Measurements from ENCODE around the gene WNT9A.

The WNT9A gene

DNA sequence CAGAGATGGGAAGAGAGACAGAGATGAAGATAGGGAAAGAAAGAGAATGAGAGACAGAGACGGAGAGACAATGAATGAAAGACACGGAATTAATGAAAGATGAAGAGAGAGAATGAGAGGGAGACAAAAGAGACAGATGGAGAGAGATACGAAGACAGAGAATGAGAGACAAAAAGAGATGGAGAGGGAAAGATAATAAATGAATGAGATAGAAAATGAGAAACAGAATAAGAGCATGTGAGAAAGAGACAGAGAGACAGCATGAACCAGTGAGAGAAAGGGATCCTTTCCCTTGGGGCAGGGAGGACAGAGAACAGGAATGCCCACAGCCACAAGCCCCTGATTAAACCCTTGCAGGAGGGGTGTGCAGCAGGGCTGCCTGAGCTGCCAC, 5.3 kb upstream of the WNT9A start:
- no peak for DNase-seq

DNA sequence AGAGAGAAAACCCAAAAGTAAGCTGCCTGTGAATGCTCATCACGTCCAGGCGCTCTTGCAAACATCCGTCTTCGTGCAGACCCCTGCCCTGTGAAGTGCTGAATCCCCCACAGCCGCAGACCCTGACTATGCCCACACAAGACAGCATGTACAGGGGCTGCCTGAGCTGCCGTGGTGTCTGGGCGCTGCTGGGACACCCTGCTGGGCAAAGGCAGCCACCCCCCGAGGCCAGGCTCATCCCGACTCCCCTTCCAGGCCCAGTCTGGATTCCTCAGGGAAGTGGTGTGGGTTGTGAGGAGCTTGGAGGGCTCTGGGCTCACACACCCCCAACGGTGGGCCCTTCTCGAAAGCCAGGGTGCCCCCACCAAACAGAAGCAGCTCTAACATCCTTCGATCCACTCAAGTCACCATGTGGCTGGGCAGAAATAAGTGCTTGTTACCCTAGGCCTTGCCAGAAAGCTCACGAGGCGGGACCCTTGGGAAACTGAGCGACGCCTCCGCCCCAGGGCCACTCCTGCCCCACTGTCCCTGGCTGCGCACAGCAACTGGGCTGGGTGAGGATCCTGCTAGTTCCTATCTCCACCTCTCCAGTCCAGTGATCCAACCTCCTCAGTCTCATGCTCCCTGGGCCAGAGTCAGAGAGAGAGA, 4.8 kb upstream of the WNT9A start:
- no peak for DNase-seq

DNA sequence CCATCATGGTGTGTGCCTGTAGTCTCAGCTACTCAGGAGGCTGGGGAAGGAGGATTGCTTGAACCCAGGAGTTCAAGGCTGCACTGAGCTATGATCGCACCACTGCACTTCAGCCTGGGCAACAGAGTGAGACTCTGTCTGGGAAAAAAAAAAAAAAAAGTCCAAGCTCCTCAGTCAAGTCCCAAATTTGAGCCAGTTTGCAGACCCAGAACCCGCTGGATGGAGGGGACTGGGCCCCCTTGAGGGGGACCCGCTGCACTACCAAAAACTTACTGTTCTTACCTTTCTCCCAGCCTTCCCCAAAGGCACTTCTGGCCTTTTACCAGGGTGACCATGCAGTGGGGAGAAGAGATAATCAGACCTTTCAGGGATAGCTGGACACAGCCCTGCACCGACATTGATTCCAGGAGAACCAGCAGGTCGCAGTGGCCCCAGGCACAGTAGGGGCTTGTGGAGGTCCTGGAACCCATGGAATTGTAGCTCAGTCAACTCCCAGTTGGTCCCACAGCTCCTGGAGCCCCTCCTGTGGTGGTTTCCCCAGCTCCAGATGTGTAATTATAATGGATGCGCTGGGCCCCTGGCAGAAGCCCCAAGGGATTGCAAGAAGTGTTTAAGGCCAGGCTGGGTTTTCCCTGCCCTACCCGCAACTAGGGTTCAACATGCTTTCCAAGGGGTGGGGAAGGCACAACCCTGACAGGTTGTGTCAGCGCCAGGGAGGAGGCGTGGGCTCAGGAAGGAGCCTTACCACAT, 4.1 kb upstream of the WNT9A start:
- no peak for DNase-seq

DNA sequence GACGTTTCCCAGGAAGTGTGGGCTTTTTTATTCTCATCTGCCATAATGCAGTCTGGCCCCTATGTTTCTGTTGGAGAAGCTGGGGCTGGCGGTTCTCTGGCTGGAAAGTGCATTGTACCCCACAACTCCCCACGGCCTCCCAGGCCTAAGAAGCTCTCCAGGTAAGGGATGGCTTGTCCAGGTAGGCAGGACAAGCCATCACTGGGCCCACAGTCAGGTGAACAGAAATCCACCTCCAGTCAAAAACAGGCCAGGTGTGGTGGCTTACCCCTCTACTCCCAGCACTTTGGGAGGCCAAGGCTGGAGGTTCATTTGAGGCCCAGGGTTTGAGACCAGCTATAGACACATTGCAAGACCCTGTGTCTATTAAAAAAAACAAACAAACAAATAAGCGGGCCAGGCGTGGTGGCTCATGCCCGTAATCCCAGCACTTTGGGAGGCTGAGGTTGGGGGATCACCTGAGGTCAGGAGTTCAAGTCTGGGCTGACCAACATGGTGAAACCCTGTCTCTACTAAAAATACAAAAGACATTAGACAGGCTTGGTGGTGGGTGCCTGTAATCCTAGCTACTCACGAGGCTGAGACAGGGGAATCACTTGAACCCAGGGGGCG, 3.1 kb upstream of the WNT9A start:
- DNase-seq: no peak

DNA sequence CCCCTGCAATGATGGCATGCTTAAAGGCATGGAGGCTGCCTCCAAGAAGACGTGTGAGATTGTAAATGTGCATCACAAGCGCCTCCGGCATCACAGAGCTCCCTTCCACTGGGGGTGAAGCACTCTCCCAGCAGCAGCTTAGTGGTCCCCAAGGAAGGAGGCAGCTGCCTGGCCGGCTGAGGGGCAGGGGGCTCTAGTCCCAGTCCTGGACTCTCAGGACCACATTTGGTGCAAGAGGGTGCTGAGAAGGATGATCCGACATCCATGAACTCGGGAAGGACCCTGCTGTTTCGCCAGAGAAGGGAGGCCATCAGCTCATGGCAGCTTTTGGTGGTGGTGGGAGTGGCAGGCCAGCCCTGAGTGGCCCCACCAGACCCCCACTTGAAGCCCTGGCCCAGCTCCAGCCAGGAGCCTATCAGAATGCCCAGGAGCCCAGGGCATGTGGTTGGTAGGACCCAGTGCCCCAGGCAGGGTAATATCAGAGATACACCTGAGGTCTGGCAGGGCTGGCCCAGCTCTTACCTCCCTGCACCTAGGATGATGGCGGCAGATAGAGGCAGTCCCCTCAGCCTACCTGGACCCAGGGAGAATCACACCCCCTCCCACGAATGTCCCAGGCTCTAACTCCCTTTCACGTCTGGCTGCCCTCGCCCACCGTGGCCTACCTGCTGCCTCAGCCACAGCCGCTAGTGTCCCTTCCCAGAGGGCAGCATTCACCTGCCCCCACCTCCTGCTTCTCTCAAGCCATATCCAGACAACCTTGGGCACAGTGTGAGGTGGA, 2.4 kb upstream of the WNT9A start:
- DNase-seq: no peak

DNA sequence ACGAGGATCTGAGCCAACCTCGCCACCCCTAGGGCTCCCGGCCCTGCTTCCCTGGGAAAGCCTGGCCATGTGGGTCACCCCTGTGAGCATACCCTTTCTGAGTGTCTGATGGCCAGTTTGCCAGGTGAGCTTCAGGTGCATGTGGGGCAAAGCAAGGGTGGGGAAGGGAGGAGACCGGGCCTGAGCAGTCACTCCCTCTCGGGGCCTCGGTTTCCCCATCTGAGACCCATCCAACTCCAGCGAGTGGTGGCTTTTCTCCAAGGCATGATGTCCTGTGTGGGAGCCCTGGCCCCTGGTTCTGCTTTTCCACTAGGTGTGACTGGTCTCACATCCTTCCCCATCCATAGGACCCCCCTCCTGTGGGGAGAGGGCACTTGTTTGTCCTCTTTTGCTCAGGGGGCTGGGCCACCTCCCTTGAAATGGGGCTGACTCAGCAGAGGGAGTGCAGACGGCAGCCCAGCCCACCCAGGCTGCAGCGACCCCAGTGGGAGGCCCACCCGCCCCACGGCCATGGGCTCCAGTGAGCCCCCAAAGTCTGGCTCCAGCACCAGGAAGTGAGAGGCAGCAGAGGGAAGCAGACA, 1.7 kb upstream of the WNT9A start:
- no peak for DNase-seq

DNA sequence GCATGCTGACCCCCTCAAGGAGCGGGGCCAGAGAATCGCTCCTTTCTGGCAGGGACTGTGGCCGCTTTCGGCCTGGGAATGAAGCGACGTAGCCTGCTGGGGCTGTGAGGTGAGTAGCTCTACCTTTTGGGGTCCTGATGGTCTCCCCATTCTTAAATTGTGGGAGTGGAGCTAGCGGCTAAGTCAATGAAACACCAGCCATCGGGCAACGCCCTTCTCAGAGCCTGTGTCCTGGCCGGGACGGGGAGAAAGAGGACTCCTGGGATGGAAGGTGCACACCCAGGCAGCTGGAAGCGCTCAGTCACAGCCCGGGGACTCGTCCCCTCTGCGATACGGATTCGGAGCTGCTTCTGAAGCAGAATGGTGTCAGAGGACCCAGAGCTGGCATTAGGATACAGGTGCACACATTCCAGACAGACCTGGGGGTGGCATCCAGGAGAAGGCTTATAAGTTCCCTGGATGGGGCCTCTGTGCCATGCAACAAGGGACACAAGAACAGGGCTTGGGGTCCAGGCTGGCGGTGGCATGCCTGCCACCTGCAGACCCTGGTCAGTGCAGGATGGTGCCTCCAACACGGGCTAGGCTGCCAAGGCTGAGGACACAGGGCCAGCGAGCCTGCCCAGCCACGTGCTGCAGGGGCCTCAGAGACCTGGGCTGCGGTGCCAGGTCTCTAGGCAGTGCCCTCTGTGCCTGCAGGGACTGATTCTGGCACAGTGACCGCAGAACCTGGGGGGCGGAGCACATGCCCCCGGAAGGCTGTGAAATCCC, 945 bp upstream of the WNT9A start:
- no peak for DNase-seq

DNA sequence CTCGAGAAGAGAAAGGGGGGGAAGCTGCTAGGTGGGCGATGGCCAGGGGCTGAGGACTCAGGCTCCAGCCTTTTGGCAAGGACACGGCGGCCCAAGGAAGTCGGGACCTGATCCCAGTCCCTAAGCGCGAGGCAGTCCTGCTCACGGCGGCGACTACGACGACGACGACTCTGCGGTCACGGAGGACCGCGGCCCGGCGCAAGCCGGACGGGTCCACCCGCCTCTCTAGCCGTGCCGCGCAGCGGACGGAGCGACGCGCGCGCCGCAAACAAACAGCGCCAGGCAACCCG, 401 bp downstream of the WNT9A start:
- DNase-seq: no peak

DNA sequence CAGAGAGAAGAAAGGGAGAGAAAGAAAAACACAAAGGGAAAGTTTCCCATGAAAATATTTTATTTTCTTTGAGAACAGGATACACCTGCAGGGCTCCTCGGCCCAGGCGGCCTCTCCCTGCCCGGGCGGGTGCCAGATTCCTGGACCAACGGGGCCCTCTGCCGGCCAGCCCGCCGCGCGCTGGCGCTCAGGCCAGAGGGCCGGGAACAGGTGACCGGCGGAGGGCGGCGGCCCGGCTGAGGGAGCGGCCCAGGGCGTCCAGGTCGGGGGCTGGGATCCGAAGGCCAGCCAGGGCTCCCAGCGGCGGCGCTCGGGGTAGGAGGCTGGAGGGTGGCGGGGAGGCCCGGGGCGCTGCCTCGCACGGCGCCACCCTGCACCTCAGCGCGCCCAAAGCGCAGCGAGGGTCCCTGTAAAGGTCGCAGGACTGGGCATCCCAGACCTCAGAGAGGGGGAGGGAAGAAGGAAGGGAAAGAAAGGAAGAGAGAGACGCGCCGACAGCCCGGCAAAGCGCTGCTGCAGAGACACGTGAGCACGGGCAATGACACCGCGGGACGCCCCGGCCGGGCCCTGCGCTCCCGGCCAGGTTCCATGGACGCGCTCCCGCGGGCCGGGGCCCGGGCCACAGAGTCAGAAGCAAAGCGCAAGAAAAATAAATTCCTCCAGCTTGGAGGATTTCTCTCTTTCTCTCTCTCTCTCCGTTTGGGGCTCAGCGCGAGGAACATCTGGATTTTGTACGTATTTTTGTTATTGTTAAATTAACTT, 927 bp downstream of the WNT9A start:
- DNase-seq: peak; percentile 41 to 68

DNA sequence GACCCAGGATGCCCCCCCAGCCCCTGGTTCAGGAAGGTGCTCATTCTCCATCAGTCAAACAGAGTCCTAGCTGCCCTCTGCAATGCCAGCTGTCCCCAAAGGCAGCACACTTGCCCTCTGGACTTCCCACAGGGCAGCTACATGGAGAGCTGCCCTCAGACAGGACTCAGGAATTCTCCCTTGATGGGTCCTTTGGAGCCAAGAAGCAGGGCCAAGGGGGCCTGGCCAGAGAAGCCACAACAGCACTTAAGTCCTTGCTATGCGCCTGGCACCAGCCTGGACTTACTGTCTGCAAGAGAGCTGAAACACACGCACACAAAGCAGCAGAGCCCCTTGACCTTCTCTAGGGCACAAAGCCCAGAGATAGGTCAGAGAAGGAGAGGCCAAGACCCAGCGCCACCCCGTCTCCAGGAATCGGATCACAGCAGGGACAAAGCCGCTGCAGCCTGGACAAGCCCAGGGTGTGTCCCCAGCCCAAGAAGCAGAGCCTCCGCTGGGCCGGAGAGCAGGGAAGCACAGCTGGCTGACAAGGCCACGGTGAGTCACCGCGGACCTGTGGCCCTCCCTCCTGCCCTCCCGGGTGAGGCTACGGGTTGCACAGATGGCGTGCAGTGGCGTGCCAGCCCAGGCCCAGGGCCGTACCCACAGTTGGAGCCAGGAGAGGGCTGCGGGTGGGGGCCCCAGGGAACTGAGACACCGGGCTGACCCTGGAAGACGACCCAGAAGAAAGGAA, 1.7 kb downstream of the WNT9A start:
- no peak for DNase-seq

DNA sequence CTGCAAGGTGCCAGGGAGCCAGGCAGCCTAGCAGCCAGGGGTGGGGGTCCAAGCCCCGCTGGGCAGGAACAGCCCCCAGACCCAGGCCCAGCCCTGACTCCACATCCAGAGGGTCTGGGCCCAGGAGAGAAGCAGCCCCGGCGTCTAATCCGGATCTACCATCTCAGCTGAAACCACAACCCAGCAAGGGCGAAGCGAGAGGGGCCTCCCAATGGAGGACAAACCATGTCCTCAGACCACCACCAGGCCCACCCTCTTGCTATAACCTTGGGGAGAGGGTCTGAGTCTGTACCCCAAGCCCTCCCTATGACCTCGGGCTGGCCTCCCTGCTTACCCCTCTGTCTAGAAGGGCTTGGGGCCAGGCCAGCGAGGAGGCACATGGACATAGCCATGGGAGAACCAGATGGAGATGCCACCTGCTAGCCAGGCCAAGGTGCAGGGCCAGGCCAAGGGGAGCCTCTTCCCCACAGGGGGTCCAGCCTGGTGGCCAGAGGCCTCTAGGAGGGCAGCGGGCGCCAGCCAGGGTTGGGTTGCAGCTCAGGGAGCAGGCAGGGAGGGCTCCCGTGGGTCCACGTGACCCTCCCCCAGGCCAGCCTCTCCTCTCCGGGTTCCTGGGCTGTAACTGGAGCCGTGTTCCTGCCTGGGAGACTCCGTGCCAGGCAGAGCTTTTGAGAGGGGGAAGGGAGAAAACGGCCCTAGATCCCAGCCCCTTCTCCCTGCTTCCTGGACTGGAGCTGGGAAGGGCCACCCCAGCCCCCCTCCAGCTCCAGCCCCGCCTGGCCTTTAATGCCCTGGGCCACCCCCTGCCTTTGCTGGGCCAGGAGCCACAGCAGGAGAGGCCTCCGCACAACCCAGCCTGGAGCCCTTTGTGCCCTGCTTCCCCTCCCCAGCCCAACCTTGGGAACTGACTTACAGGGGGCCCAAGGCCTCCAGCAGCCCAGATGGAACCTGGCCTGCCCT, 2.5 kb downstream of the WNT9A start:
- no peak for DNase-seq

DNA sequence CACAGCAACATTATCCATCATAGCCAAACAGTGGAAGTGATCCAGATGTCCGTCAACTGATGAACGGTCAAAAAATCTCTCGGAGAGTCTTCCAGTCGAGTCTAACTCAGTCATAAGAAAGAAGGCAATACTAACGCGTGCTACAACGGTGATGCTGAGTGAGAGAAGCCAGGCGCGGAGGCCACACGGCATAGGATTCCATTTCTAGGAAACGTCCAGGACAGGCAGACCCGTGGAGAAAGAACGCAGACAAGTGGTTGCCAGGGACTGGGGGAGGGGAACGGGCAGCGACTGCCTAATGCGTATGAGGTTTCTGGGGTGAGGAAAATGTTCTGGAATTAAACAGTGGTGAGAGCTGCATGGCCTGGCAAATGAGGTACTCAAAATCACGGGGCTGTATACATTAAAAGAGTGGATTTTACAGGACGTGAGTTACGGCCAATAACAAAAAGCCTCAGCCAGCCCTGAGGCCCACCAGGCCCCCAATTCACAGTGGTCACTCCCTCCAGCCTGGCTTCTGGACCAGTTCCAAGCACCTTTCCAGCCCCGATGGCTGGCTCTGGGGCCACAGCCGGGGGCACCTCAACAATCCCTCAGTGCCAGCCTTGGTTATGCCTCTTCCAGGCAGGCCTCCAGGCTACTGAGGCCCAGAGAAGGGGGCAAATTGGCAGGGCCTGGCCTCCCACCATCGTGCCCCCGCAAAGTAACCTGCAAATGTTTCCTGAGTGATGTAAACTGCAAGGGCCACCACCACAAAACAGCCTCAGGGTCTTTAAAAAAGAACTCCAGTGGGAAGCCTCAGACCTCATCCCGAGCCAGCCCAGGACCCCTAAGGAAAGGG, 3.4 kb downstream of the WNT9A start:
- no peak for DNase-seq

DNA sequence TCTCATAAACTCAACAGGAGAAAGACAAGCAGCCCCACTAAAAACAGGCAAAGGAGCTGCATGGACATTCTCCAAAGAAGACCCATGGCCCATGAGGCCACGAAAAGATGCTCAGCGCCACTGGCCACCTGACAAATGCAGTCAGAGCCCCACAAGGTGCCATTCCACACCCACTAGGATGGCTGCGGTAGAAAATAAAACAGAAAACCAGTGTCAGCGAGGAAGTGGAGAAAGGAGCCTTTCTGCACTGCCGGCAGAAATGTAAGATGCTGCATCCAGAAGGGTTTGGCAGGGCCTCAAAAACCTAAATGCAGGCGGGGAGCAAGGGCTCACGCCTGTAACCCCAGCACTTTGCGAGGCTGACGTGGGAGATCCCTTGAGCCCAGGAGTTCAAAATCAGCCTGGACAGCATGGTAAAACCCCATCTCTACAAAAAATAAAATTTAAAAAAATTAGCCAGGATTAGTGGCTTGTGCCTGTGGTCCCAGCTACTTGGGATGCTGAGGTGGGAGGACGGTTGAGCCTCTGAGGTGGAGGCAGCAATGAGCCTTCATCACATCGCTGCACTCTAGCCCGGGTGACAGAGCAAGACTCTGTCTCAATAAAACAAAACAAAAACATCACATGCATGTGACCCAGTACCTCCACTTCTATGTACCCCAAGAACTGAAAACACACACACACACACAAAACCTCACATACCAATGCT, 4.2 kb downstream of the WNT9A start:
- DNase-seq: no peak

DNA sequence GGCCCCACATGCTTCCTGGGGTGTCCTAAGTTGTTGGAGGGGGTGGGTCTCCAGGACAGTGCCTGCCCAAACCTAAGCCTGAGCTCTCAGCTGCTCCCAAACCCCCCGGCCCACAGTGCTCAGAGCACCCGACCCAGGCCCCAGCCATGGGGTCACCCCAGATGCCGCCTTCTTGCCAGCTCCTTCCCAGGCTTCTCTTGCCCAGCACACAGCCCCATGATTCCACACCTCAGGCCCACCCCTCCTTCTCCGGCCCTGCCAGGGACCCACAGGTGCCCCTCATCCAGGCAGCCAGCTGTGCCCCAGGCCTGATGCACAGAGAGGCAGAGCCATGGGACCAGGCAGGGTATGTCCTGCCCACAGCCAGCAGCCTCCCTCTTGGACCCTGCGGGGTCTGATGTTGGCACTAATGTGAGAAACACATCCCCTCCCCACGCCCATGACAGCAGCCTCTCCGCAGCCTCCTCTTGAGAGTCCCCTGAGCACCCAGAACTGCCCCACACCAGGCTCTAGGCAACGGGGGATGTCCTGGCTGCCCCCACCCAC, 4.9 kb downstream of the WNT9A start:
- no peak for DNase-seq

DNA sequence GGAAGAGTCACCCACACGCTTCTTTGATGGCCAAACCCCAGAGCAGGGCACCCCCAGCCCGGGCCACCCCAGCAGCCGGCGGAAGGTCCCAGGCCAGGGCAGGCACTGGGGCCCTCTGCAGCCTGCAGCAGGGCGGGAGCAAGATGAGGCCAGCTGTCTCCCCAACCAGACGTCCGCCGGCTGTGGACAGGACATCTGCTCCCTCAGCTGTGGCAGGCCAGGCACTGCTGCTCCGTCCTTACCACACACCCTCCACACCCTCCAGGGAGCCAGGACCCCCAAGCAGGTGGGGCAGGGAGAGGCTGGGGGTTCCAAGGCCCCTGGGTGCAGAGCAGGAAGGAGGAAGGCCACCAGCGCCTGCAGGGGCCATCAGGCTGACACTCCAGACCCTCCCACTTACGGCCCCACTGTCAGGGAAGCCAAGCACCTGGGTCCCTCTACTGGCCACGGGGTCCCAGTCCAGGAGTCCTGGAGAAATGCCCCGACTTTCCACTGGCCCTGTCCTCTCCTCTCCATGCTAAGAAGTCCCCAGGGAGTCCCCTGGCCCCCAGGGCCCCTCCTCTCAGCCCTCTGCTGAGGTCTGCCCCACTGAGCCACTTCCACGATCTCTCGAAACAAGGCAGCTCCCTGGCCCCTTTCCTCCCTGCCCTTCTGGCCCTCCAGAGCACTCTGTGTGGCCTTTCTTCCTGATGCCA, 5.6 kb downstream of the WNT9A start:
- no peak for DNase-seq

DNA sequence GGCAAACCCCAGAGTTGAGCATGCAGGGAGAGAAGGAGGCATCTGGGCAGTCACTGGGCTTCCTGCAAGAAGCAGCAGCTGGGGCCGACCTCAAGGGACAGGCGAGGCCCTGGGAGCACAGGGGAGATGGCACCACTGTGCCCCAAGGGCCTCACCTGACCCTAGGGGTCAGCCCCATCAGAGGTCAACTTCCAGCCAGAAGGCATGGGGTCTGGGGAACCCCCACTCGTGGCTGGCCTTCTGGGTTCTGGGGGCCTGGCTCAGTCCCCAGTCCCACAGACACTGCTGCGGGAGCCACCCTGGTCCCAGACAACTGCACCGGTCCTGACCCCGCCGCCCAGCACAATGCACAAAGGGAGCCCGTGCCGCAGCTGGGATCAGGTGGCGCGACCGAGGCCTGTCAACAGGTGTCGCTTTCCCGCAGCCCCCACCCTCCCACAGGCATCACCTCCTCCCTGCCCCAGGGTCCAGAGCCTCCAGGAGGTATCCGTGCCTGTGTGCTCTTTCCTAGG, 6.2 kb downstream of the WNT9A start:
- no peak for DNase-seq

DNA sequence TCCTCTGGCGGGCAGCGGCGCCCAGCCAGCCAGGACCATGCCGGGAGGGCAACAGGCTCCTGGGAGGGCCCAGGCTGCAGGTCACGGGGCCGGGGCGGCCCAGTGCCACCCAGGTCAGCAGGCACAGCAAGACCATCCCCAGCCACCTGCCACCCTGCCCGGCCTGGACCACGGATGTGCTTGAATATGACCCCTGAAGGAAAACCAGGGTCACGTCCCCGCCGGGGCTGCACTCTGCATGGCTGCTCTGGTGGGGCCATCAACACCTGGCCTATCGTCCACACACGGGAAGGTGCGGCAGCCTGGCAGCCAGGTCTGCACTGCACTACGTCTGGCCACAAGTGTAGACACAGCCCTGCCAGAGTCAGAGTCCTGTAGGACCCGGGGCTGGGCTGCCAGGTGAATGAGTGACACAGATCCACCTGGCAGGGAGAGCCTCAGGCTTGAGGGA, 6.9 kb downstream of the WNT9A start:
- no peak for DNase-seq

Measured in CD4-positive, alpha-beta T cell treated with Interferon alpha-2 for 1 hour (primary cell).